GM12891 (cell line): ENCODE results near the gene PRKAB1.

Source experiments
- POLR2A ChIP-seq: IDR thresholded peaks from 2 replicates; pipeline ENCODE4 v1.6.1; 2011; ENCODE audit warnings: low read depth, low read length, control low read depth
- POLR2AphosphoS5 ChIP-seq: IDR thresholded peaks from 2 replicates; pipeline ENCODE4 v1.6.1; 2011; ENCODE audit warnings: low read depth, low read length, control low read depth
- POU2F2 ChIP-seq: IDR thresholded peaks from 2 replicates; pipeline ENCODE4 v1.6.1; 2011; ENCODE audit warnings: low read depth, mild to moderate bottlenecking, control low read depth, low read length, moderate library complexity
- SPI1 ChIP-seq: IDR thresholded peaks from 2 replicates; pipeline ENCODE4 v1.6.1; 2011; ENCODE audit warnings: low read depth, low read length, control low read depth
- TAF1 ChIP-seq: IDR thresholded peaks from 2 replicates; pipeline ENCODE4 v1.6.1; 2011; ENCODE audit warnings: low read depth, low read length, control low read depth

DNA sequence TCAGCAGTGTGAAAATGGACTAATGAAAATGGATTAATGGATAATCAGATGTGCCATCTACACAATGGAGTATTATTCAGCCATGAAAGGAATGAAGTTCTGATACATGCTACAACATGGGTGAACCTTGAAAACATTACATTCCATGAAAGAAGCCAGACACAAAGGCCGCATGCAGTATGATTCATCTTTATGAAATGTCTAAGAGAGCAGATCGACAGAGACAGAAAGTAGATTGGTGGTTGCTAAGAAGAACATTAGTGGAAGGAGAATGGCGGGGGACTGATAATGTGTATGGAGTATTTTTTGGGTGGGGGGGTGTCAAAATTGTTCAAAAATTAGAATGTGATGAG, 47.3 kb downstream of the PRKAB1 start:
- TF ChIP-seq POLR2A (no peak), TAF1 (no peak), POLR2AphosphoS5 (no peak), SPI1 (no peak), POU2F2 (no peak)
